DND-41 (cell line): ENCODE results near the gene GAPDH.

Experiments used
- EZH2 ChIP-seq: IDR thresholded peaks from 3 replicates; pipeline ENCODE4 v1.6.1; 2012; ENCODE audit warnings: borderline replicate concordance, low read depth, mild to moderate bottlenecking, moderate library complexity, low read length, inconsistent platforms; ENCODE audit not compliant: severe bottlenecking
- TF ChIP-seq, protein P1 (sequence below): IDR thresholded peaks from 2 replicates; pipeline ENCODE4 v1.5.1; 2012; ENCODE audit warnings: borderline replicate concordance, low read length, moderate library complexity, mild to moderate bottlenecking; ENCODE audit not compliant: poor library complexity, severe bottlenecking; ENCODE audit errors: extremely low read depth

DNA sequence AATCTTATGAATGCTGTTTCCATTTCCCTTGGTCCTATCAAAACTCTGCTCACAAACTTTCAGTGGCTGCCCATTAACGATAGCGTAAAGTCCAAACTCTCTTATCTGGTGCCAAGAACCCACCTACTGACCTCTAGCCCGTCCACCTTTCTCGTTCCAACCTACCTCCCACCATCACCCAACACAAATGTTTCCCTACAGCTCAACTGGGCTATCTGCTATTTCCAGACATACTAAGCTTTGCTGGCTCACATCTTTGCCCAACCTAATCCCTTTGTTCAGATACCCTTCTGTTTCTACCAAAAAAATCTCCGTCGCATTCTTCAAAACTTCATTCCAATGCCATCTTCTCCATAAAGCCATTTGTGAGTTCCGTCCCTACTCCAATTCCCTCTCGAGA, 41.3 kb downstream of the GAPDH start:
- TF ChIP-seq, protein P1, sequence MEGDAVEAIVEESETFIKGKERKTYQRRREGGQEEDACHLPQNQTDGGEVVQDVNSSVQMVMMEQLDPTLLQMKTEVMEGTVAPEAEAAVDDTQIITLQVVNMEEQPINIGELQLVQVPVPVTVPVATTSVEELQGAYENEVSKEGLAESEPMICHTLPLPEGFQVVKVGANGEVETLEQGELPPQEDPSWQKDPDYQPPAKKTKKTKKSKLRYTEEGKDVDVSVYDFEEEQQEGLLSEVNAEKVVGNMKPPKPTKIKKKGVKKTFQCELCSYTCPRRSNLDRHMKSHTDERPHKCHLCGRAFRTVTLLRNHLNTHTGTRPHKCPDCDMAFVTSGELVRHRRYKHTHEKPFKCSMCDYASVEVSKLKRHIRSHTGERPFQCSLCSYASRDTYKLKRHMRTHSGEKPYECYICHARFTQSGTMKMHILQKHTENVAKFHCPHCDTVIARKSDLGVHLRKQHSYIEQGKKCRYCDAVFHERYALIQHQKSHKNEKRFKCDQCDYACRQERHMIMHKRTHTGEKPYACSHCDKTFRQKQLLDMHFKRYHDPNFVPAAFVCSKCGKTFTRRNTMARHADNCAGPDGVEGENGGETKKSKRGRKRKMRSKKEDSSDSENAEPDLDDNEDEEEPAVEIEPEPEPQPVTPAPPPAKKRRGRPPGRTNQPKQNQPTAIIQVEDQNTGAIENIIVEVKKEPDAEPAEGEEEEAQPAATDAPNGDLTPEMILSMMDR = no peak
- no peak for TF ChIP-seq EZH2
